Caki2 (cell line): ENCODE data around the gene TEDC1. TPM values are rescaled to one million over a fixed set of nuclear protein-coding genes. Genes with fewer than 3 reads are reported as not detected.

Source experiments
- DNase-seq: peaks from one replicate; pipeline ENCODE4 v3.0.0-alpha.2; 2015; ENCODE audit warnings: low read depth
- in situ Hi-C: cut with HindIII; loops from 2 replicates; pipeline ENCODE4 v1.10.0; 2016; ENCODE audit warnings: low sequenced_read_pairs, low pct_unique_long_range_greater_than_20kb, mixed read lengths
- total RNA-seq: library from RNA; depleted of rRNA; stranded (reverse); fragments of >200 nt; shearing (Covaris generic); gene quantifications from 2 replicates; pipeline ENCODE4 v1.2.3, GENCODE V29; 2014; ENCODE audit warnings: low replicate concordance

Gene TEDC1
- total RNA-seq, 1 experiment from 2014 or later: 54.2 TPM

GRCh38 chr14:105480807-105481801, 9.9 kb upstream of the TEDC1 start:
- in situ Hi-C loops: no loop called here
- DNase-seq: peak; percentile 92

DNA sequence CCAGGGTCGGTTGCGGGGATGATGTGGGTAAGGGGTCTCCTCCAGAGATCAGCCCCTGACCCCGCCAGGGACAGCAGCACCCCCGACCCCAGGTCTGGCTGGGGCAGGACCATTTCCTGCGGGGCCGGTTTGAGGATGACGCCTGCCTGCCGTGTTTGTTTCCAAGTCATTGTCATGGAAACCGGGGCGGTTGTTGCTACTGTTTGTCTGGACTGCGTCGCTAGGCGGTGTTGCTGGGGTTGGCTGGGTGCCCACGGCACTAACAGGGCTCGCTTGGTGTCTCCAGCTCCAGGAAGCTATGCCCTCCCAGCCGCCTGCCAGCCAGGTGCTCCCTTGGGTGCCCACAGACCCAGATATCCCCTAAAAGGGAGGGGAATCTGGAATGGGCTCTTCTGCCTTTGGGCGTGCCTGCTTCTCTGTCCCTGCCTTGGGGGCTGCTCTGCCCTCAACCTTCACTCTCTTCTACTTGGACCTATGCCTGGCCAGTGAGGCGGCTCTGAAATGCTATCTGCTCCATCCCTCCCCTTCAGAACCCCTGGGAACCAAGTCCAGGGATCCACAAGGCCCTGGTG, 9.1 kb upstream of the TEDC1 start:
- in situ Hi-C loops: no loop called here
- DNase-seq: peak; percentile 91

GRCh38 chr14:105482486-105483110, 8.4 kb upstream of the TEDC1 start:
- no peak for DNase-seq
- in situ Hi-C loops: no loop called here

GRCh38 chr14:105483300-105484068, 7.6 kb upstream of the TEDC1 start:
- in situ Hi-C loops: no loop called here
- DNase-seq: no peak

- no peak for DNase-seq
- in situ Hi-C loops: no loop called here
Measured at GRCh38 chr14:105484069-105484996, 6.7 kb upstream of the TEDC1 start.

DNA sequence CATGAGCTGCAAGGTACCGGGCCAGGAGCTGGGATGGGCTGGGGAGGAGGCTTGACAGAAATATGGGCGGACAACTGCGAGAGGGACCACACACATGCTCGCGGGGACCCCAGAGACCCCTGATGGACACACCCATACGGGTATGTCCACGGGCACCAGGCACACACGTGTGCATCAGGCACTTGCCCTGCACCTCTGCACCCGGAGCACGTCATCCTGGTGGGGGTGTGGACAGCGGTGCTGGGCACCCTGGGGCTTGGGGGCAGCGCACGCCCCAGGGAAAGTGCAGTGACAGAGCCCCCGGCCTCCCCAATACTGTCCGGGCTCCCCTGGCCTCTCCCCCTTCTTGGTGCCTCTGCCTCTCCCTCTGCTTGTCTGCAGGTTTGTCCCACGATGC, 6.1 kb upstream of the TEDC1 start:
- in situ Hi-C loops: no loop called here
- DNase-seq: no peak

- in situ Hi-C loops: no loop called here
- DNase-seq: no peak
Measured at GRCh38 chr14:105485739-105486162, 5.3 kb upstream of the TEDC1 start.

GRCh38 chr14:105486163-105486973, 4.7 kb upstream of the TEDC1 start, which contains the start of gene CRIP1:
CRIP1 (plus strand) TSS chr14:105486886; CDS start chr14:105487260, 374 bp downstream.
- in situ Hi-C loops: no loop called here

DNA sequence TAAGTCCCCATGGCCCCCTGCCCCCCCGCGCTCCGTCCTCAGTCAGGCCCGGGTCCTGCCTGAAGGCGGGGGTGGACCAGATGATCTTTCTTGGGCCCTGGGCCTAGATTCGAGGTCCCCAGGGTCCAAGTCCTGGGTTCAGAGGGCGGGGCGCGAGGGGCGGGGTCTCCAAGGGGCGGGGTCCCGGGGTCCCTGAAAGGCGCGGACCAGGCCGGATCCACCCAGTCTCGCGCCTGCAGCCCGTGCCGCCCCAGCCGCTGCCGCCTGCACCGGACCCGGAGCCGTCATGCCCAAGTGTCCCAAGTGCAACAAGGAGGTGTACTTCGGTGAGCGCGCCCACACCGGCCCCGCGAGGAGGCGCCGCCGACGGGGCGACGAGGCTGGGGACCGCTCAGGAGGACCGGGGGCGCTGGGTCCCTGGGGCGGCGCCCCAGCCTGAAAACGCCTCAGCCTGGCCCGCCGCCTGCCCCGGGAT, 4.0 kb upstream of the TEDC1 start:
- in situ Hi-C loops: no loop called here
- no peak for DNase-seq

More at GRCh38 chr14:105486163-105486973, 4.7 kb upstream of the TEDC1 start, which contains the start of gene CRIP1:
- no peak for DNase-seq

- no peak for DNase-seq
- in situ Hi-C loops: no loop called here
Measured at GRCh38 chr14:105487449-105487985, 3.5 kb upstream of the TEDC1 start.

GRCh38 chr14:105487986-105488777, 2.9 kb upstream of the TEDC1 start:
- DNase-seq: no peak
- in situ Hi-C loops: no loop called here

GRCh38 chr14:105488781-105489541, 2.1 kb upstream of the TEDC1 start:
- DNase-seq: no peak
- in situ Hi-C loops: no loop called here

GRCh38 chr14:105489542-105490266, 1.3 kb upstream of the TEDC1 start:
- DNase-seq: peak; percentile 87
- in situ Hi-C loops: no loop called here

DNA sequence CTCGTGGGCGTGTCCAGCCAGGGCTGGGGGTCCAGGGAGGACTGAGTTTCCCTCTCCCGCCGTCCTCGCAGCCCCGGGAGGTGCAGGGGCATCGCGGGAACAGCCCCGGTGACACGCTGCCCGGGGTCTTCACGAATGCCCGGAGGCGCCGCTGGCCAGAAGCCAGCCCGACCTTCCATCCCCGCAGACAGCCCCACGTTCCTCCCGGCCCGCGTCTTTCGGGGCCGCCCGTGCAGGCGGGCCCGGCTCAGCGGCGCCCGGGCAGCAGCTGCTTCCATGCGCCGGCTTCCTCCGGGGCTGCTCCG, 827 bp upstream of the TEDC1 start:
- in situ Hi-C loops: no loop called here
- DNase-seq: no peak
